GM23338 (cell line): ENCODE measurements around the gene FOXC2. TPM values are rescaled to one million over a fixed set of nuclear protein-coding genes. Genes with fewer than 3 reads are reported as not detected.

Experiments
- ATAC-seq: fragments of 200-7000 bp; cut with Tn5 transposase; 3 replicates; pipeline ENCODE4 v1.9.1; 2020
- DNase-seq: peaks from one replicate; pipeline ENCODE4 v3.0.0-alpha.2; 2015; ENCODE audit warnings: low spot score
- H2AFZ ChIP-seq: fragments of 200-600 bp; sonication (generic); 2 replicates; pipeline ENCODE4 v1.8.0; 2016; ENCODE audit warnings: antibody characterized with exemption, mild to moderate bottlenecking, moderate library complexity
- H3F3A ChIP-seq: fragments of 200-600 bp; sonication (generic); replicated peaks from 2 replicates; pipeline ENCODE4 v1.8.0; 2017; ENCODE audit warnings: antibody characterized with exemption, mixed run types, low read depth
- H3K27ac ChIP-seq: fragments of 200-600 bp; sonication (generic); 2 replicates; pipeline ENCODE4 v1.6.1; 2016; ENCODE audit warnings: low read depth
- H3K27me3 ChIP-seq: fragments of 200-600 bp; sonication (generic); 2 replicates; pipeline ENCODE4 v1.8.0; 2016; ENCODE audit warnings: mild to moderate bottlenecking, mixed run types, moderate library complexity; ENCODE audit not compliant: insufficient read depth
- H3K36me3 ChIP-seq: fragments of 200-600 bp; sonication (generic); 2 replicates; pipeline ENCODE4 v1.8.0; 2016; ENCODE audit warnings: mild to moderate bottlenecking; ENCODE audit not compliant: insufficient read depth
- H3K4me1 ChIP-seq: fragments of 200-600 bp; sonication (generic); 2 replicates; pipeline ENCODE4 v1.8.0; 2016; ENCODE audit warnings: mild to moderate bottlenecking, moderate library complexity; ENCODE audit not compliant: insufficient read depth
- H3K4me2 ChIP-seq: fragments of 200-600 bp; sonication (generic); 2 replicates; pipeline ENCODE4 v1.7.1; 2017; ENCODE audit warnings: mixed run types
- H3K4me3 ChIP-seq: fragments of 200-600 bp; sonication (generic); 2 replicates; pipeline ENCODE4 v1.6.1; 2016; ENCODE audit warnings: mixed run types
- H3K79me2 ChIP-seq: fragments of 200-600 bp; sonication (generic); replicated peaks from 2 replicates; pipeline ENCODE4 v1.8.0; 2017; ENCODE audit warnings: mild to moderate bottlenecking; ENCODE audit not compliant: insufficient read depth
- H3K9me2 ChIP-seq: fragments of 200-600 bp; sonication (generic); 2 replicates; pipeline ENCODE4 v1.8.0; 2017; ENCODE audit not compliant: insufficient read depth
- H4K20me1 ChIP-seq: fragments of 200-600 bp; sonication (generic); replicated peaks from 2 replicates; pipeline ENCODE4 v1.8.0; 2017; ENCODE audit warnings: mild to moderate bottlenecking; ENCODE audit not compliant: insufficient read depth
- H3K27ac Mint-ChIP-seq: 2 replicates; pipeline ENCODE4 v1.8.0; 2020; ENCODE audit warnings: inconsistent platforms, mild to moderate bottlenecking, moderate library complexity, mixed read lengths
- H3K27me3 Mint-ChIP-seq: 3 replicates; pipeline ENCODE4 v1.8.0; 2022; ENCODE audit warnings: low read depth, mild to moderate bottlenecking, moderate library complexity, mixed read lengths, inconsistent platforms; ENCODE audit not compliant: insufficient read depth, poor library complexity
- H3K36me3 Mint-ChIP-seq: 3 replicates; pipeline ENCODE4 v1.8.0; 2021; ENCODE audit warnings: low read depth, mild to moderate bottlenecking, inconsistent platforms, moderate library complexity, mixed read lengths
- H3K4me1 Mint-ChIP-seq: 3 replicates; pipeline ENCODE4 v1.8.0; 2020; ENCODE audit warnings: mild to moderate bottlenecking, inconsistent platforms, mixed read lengths
- H3K4me3 Mint-ChIP-seq: 3 replicates; pipeline ENCODE4 v1.8.0; 2021; ENCODE audit warnings: moderate library complexity, mild to moderate bottlenecking, inconsistent platforms, mixed read lengths
- H3K9me3 Mint-ChIP-seq: 3 replicates; pipeline ENCODE4 v1.8.0; 2020; ENCODE audit warnings: moderate library complexity, mild to moderate bottlenecking, inconsistent platforms, mixed read lengths
- CREB1 ChIP-seq: fragments of 250-450 bp; sonication (Bioruptor Pico); IDR thresholded peaks from 2 replicates; pipeline ENCODE4 v1.5.0; 2020; ENCODE audit warnings: low read depth, mild to moderate bottlenecking, moderate library complexity
- CTCF ChIP-seq, 2 experiments: fragments of 200-600 bp in 1 of 2; sonication (generic) in 1 of 2; conservative IDR thresholded peaks; 2 replicates each; pipeline versions ENCODE4 v1.5.1 to v1.6.1; 2016 to 2017; ENCODE audit warnings: antibody characterized with exemption in 2 of 2, low read depth in 2 of 2, mild to moderate bottlenecking in 2 of 2, moderate library complexity in 1 of 2
- EZH2 ChIP-seq: fragments of 200-600 bp; sonication (generic); IDR thresholded peaks from one replicate; pipeline ENCODE4 v1.8.0; 2017; ENCODE audit warnings: antibody characterized with exemption, mild to moderate bottlenecking, low read depth; ENCODE audit not compliant: unreplicated experiment
- EZH2phosphoT487 ChIP-seq: fragments of 200-600 bp; sonication (generic); IDR thresholded peaks from one replicate; pipeline ENCODE4 v1.8.1; 2018; ENCODE audit warnings: antibody characterized with exemption; ENCODE audit not compliant: unreplicated experiment
- JUNB ChIP-seq: IDR thresholded peaks from one replicate; pipeline ENCODE4 v1.6.1; 2016; ENCODE audit warnings: antibody characterized with exemption; ENCODE audit not compliant: unreplicated experiment
- NANOG ChIP-seq: IDR thresholded peaks from 2 replicates; pipeline ENCODE4 v1.6.1; 2016; ENCODE audit warnings: antibody characterized with exemption, borderline replicate concordance
- POLR2AphosphoS5 ChIP-seq: IDR thresholded peaks from 2 replicates; pipeline ENCODE4 v1.6.1; 2016; ENCODE audit warnings: antibody characterized with exemption, low read depth
- REST ChIP-seq: IDR thresholded peaks from one replicate; pipeline ENCODE4 v1.6.1; 2018; ENCODE audit warnings: antibody characterized with exemption; ENCODE audit not compliant: unreplicated experiment
- STAT1 ChIP-seq: IDR thresholded peaks from one replicate; pipeline ENCODE4 v1.6.1; 2016; ENCODE audit warnings: antibody characterized with exemption; ENCODE audit not compliant: unreplicated experiment
- ZNF114 ChIP-seq: fragments of 250-450 bp; sonication (Bioruptor Pico); IDR thresholded peaks from 2 replicates; pipeline ENCODE4 v1.5.0; 2020; ENCODE audit warnings: mild to moderate bottlenecking, moderate library complexity
- ZNF331 ChIP-seq: fragments of 250-450 bp; sonication (Bioruptor Pico); IDR thresholded peaks from 2 replicates; pipeline ENCODE4 v1.5.0; 2020; ENCODE audit warnings: low read depth, mild to moderate bottlenecking, moderate library complexity
- ZNF462 ChIP-seq: fragments of 250-450 bp; sonication (Bioruptor Pico); IDR thresholded peaks from 2 replicates; pipeline ENCODE4 v1.5.0; 2020; ENCODE audit warnings: mild to moderate bottlenecking, moderate library complexity
- polyA plus RNA-seq: library from polyadenylated mRNA; unstranded; fragments of >200 nt; fragmentation: Nextera tagmentation; extraction: Ambion mirVana; gene quantifications from 2 replicates; pipeline ENCODE4 v1.2.1, GENCODE V29; 2016
- total RNA-seq: library from RNA; depleted of rRNA; stranded (reverse); fragments of >200 nt; shearing (Covaris generic); gene quantifications from 2 replicates; pipeline ENCODE4 v1.2.3, GENCODE V29; 2014

Gene FOXC2
- total and polyA plus RNA-seq, 2 experiments from 2014 or later, result 0.16 TPM; not detected in 1

- Histone ChIP-seq H3K79me2 (no peaks in the 10 kb centered on the region), H3K4me3 (no peak overlapping the region), H3K4me2 (no peak overlapping the region), H2AFZ (no peak overlapping the region), H3K27me3 (no peaks in the 10 kb centered on the region), H3F3A (no peaks in the 10 kb centered on the region), H3K27ac (no peak overlapping the region), H3K4me1 (0 out of 2 replicates have a peak, but pooled peaks cover 3% of the 10 kb centered on the region), H3K9me2 (no peaks in the 10 kb centered on the region), H3K36me3 (no peaks in the 10 kb centered on the region), H4K20me1 (no peaks in the 10 kb centered on the region)
- peaks cover 11% of the 10 kb centered on the region; the same call in 1 of the 3 replicates for H3K36me3 Mint-ChIP-seq
- H3K27me3 Mint-ChIP-seq, result peaks cover 13% of the 10 kb centered on the region
- no peak overlapping the region for H3K4me3 Mint-ChIP-seq
- H3K9me3 Mint-ChIP-seq, result peaks cover 13% of the 10 kb centered on the region; the same call in 2 of the 3 replicates
- ATAC-seq (no peak), DNase-seq (no peak)
- no peak overlapping the region for H3K27ac Mint-ChIP-seq
- TF ChIP-seq EZH2phosphoT487 (no peak), POLR2AphosphoS5 (no peak), STAT1 (no peak), JUNB (no peak), ZNF331 (CRISPR knock-in tag) (no peak), NANOG (no peak), REST (no peak), EZH2 (no peak), CTCF (conservative IDR thresholded peaks at IDR 0.05; ENCODE audit: low read depth in 2 of 2) (no peak), CREB1 (CRISPR knock-in tag) (no peak), ZNF114 (CRISPR knock-in tag) (no peak), ZNF462 (no peak)
- H3K4me1 Mint-ChIP-seq, result no peaks in the 10 kb centered on the region
Observed at GRCh38 chr16:86531641-86532525, 34.7 kb upstream of the FOXC2 start.
